ENCODE measurements around the gene LMLN.

DNA sequence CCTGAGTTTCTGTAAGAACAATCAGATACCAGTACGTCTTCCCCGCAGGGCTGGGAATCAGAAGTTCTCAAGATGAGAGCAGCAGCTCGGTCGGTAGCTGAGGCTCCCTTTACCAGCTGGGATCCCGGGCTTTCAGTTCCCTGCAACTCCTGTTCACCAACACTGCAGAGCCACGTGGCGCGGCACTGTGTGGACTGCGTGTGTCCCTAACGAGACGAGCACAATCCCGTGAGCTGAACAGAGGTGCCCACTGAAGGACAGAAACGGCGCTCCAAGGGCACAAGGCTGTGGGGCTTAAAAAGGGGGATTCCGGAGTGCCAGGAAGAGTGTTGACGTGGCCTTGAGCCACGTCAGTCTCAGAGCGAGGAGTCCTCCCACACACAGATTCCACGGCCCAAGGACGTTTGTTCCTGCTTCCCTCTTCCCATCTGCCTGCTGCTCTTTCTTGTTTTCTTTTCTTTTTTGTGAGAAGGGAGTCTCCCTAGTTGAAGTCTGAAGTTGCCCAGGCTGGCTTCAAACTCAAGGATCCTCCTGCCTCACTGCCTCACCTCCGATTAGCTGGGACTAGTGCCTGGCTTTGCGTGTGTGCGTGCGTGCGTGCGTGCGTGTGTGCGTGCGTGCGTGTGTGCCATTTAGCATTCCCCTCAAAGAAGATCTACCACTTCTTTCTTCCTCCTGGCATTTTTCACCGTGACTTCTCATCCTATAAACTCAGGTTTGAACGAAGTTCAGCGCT lies 47.1 kb upstream of the LMLN start:
- no peak for TF ChIP-seq CTCF (IDR thresholded peaks at IDR 0.05; ENCODE audit: low read depth, low read length)
- no peak for TF ChIP-seq EZH2phosphoT487 (IDR thresholded peaks at IDR 0.05; ENCODE audit: low read depth)

Measured in OCI-LY3 (cell line).